NCI-H345 treated with DMSO at 0.1 percent for 48 hours (cell line): Measurements from ENCODE around the gene ARID4A.
"Not testable (repeated sequence)": the region's sequence is repeated elsewhere in the genome, so short reads cannot be mapped to it uniquely, and the experiment has no call there.

Experiments
- DNase-seq: peaks from one replicate; lab custom pipeline; 2025; ENCODE audit not compliant: unreplicated experiment; lab: John Stamatoyannopoulos, UW

The ARID4A gene

DNA sequence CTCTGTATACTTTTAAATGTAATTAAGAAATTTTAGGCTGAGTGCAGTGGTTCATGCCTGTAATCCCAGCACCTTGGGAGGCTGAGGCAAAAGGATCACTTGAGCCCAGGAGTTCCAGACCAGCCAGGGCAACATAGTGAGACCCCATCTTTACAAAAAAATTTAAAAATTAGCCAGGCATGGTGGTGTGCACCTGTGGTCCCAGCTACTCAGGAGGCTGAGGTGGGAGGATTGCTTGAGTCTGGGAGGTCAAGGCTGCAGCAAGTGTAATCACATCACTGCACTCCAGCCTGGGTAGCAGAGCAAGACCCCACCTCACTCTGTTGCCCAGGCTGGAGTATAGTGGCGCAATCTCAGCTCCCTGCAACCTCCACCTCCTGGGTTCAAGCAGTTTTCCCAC, 63.9 kb downstream of the ARID4A start:
- not testable (repeated sequence) for DNase-seq

DNA sequence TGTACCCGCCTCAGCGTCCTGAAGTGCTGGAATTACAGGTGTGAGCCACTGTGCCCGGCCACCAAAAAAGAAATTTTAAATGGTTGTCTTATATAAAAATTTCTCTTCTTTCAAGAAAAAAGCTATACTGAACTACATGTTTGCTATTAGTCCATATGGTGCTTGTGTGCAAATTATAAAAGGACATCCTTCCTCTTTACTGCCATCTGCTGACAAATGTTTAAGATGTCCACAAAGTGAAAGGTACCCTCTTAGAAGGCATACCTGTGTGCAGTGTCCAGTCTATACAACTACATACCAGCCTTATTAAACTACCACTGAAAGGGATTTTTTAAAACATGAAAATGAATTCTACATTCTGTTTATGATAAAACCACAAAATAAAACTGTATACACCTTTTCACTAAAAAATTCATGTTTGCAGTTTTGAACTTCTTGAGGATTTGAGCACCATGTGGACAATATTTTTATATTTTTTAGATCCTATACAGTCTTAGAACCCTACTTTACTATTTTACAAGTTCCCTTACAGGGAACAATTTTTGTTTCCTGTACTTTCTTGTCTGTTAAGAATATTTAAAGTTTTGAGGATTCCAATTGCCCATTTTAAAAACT, 64.5 kb downstream of the ARID4A start:
- DNase-seq, result peak; percentile 1

DNA sequence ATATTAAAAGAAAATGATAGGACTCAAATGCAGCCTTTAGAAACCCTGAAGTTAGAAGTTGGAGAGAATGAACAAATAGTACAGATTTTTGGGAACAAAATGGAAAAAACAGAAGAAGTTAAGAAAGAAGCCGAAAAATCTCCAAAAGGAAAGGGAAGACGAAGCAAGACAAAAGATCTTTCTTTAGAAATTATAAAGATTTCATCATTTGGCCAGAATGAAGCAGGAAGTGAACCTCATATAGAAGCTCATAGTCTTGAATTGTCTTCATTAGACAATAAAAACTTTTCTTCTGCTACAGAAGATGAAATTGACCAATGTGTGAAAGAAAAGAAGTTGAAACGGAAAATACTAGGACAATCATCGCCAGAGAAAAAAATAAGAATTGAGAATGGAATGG, 66.0 kb downstream of the ARID4A start:
- DNase-seq, result no peak

DNA sequence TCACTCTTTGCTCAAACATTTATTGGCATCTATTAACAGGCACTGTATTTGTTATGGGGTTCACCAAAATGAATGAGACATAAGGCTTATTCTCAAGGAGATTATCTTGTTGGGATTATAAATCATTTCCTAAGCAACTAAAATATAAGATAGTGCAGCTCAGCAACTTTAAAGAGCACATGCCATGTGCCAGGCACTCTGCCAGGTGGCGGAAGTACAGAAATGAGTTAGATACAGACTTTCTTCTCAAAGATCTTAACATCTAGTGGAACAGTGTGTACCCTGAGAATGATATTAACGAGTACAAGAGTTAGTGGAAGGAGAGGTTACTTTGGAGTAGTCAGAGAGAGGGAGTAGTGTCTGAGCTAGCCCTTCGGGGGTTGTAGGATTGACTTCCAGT, 68.9 kb downstream of the ARID4A start:
- DNase-seq, result no peak

DNA sequence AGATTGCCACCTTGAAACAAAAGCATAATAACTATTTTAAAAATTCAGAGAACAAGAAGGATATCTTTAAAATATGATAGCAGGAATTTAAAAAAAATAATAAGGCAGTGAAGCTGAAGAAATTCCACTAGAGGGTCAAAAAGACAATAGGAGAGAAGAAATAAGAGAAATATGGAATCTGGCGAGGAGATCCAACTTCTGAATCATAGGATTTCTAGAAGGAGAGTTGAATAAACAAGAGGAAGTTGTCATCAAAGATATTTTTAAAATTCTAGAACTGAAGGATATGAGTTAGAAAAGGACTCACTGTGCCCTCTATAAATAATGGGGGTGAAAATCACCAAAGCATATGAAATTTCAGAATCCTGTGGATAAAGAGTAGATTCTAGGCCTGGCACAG, 70.6 kb downstream of the ARID4A start:
- DNase-seq, result no peak

DNA sequence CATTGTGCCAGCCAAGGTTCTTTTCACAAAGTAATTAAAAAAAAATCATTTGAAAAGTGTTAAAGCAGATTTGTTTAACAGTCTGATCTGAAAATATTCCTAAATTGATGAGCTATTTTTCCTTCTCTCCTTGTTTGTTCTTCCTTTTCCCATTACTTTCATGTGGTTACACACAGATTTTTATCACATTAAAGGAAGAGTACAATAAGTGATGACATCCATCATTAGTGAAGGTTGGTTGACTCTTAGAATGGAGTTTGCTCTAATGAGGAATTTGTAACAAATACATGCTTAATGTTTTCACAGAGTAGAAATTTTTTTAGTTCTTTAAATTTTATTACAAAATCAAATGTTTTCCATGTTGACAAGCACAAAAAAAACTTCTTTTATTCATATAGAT, 78.4 kb downstream of the ARID4A start:
- no peak for DNase-seq

DNA sequence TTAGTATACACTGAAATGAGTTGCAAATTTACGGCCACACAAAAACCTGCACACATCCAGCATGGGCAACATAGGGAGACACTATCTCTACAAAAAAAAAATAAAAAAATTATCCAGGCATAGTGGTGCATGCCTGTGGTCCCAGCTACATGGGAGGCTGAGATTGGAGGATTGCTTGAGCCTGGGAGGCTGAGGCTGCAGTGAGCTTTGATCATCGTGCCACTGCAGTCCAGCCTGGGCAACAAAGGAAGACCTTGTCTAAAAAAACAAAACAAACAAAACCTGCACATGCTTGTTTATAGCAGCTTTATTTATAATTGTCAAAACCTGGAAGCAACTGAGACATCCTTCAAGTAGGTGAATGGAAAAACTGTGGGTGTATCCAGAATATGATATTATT, 92.5 kb downstream of the ARID4A start:
- DNase-seq, result no peak

DNA sequence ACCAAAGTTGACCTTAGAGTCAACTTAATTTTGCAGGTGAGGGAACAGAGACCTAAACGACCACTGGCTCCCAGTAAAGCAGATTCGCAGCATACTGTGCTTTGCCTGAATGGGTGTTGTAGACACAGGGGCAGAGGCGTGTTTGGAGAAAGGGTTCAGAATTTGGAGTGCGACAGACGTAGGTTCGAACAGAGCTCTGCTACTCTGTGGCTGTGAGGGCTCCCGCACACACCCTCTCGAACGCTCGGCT, 97.1 kb downstream of the ARID4A start:
- no peak for DNase-seq

DNA sequence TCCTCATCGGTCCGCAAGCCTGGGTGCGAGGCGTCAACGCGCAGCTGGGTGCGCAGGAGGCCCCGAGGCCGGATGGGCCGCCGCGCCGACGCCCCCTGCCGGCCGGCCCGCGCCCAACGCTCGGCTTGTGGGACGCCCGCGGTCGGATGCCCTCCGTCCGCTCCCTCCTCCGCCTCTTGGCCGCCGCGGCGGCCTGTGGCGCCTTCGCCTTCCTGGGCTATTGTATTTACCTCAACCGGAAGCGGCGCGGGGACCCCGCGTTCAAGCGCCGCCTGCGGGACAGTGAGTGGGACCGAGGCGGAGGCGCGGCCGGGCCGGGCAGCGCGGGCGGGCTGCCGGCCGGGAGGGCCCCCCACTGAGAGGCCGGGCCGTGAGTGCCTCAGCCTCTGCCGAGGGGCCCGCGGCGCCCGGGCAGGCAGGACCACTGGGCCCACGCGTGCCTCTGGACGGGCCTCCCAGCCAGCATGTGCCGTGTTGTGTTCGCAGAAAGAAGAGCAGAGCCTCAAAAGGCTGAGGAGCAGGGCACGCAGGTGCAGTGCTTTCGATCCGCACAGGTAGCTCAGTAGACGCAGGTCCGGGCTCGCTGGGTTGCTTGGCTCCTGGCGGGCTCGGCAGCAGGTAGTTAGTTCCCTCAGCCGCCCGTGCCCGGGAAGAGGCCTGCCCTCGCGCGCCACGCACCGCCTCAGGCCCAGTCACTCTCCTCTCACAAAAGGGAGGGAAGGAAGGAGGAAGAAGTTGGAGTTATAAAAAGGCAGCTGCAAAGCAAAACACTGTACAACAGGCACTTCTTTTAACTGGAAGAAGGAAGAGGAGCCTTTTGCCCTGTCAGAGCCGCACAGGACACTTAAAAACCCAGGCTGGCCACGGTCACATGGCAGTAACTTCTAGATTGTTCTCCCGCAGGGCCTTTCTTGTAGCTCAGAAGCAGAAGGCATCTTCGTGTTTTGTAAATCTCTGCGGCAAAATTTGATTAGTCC, 97.7 kb downstream of the ARID4A start, which contains the start of gene TOMM20L:
Gene TOMM20L (plus strand): TSS at position 119 of the 977 bp plus-strand sequence. CDS start 28 bp downstream, at position 147.
- peak; percentile 67 for DNase-seq

DNA sequence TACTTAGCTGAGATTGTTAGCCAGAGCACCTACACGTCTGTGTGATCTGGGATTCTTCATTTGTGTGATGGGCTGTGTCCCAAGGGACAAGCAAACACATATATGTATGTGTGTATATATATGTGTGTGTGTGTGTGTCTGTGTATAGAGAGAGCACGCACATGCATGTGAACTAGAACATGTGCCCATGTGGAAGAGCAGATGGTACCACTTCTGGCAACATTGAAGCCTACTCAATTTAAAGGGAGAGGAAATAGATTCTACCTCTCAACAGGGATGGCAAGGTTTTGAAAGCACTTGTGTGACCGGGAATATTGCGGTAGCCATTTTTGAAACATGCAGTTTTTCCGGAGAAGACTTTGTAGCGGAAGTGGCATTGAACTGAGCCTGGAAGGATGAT, 98.8 kb downstream of the ARID4A start:
- DNase-seq, result no peak

DNA sequence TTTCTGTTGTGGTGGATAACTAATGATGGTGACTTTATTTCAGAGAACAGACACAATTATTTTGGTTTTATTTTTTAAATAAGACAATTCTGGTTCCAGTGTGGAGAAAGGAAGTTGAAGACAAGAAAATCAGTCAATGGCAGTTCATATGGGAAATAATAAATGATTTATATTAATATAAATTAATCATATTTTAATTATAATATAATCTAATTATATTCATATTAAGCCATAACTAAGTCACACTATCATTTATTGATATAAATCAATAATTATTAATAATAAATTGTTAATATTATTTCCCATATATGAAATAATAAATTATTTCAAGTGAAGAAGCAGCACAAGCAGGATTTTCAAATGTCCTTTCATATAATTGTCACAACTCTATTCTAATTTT, 100.1 kb downstream of the ARID4A start:
- no peak for DNase-seq

DNA sequence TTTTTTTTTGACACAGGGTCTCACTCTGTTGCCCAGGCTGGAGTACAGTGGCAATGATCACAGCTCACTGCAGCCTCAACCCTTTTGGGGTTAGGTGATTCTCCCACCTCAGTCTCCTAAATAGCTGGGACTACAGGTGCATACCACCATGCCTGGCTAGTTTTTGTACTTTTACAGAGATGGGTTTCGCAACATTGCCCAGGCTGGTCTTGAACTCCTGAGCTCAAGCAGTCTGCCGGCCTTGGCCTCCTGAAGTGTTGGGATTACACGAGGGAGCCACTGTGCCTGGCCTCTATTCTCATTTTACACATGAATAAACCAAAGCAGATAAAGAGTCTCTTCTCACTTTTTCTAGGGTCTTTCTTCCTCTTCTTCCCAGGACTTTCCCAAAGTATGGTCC, 100.5 kb downstream of the ARID4A start:
- DNase-seq, result no peak

DNA sequence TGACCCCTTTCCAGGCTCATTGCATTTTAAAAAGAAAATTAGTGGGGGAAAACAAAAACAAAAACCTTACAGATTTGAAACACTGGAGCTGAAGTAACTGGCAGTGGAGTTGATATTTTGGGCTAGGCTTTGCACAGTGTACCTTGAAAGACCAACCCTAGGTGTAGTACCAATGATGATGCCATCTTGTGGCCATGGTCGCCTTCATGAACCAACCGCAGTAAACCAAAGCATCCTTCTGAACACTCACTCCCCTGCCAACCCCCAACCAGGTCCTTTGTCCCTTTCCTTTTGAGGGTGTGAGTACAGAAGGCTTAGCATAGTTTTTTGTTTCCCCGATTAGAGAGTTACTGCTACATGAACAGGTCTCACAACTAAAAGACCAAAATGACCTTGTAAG, 103.2 kb downstream of the ARID4A start:
- DNase-seq, result no peak

DNA sequence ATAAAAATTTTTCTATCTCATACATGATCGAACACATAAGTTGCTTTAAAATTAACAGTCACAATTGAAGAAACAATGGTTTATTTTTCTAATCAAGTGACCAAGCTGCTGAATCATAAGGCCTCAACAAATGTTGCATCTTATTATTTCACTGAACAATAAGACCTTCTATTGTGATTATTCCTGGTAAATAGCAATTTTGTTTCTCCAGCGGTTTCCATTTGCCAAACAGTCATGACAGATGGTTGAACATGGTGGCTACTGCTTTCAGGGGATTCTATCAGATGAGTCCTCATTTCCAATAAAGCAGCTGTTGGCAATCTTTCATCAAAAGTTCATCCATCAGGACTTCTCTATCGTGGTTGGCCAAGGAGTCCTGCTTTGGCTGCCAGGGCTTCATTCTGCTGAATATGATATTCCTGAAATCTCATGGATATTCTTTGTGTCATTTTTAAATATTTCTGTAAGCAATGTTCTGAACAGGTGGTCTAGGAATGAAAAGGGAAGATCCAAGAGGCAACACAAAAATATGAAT, 110.4 kb downstream of the ARID4A start:
- no peak for DNase-seq

DNA sequence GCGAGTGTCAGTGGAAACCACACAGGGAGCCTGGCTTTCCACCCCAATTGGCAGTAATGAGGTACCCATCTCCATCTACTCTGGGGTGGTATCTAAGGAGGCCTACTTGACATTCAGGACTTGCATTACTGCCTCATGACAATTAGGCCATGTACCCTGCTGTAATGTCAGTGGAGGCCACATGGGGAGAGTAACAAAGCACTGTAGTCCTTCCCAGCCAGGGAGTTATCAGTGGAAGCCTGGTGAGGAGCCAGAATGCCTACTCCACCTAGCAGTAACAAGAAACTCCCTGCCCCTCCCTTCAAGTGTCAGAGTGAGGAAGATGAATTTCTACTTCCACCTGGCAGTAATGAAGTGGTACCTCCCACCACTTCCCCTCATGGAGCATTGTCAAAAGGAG, 116.5 kb downstream of the ARID4A start:
- no peak for DNase-seq

DNA sequence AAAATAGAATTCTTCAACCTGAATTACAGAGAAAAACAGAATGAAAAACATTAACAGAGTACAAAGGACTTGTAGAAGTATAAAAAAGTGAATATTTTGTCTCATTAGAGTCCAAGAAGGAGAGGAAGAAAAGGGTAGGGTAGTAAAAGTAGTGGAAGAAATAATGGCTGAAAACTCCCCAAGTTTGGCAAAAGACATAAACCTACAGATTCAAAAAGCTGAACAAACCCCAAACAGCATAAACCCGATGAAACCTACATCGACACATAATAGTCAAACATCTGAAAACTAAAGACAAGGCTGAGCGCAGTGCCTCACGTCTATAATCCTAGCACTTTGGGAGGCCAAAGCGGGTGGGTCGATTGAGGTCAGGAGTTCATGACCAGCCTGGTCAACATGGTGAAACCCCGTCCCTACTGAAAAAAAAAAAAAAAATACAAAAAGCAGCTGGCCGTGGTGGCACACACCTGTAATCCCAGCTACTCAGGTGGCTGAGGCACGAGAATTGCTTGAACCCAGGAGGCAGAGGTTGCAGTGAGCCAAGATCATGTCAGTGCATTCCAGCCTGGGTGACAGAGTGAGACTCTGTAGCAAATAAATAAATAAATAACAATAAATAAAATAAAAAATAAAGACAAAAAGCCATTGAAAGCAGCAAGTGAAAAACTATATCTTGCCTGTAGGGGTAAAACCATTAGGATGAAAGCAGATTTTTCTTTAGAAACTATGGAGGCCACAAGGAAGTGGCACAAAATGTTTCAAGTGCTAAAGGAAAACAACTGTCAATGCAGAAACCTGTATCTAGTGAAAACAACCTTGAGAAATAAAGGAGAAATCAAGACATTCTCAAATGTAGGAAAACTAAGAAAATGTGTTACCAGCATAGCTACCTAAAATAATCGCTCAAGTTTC, 117.5 kb downstream of the ARID4A start:
- DNase-seq, result no peak

DNA sequence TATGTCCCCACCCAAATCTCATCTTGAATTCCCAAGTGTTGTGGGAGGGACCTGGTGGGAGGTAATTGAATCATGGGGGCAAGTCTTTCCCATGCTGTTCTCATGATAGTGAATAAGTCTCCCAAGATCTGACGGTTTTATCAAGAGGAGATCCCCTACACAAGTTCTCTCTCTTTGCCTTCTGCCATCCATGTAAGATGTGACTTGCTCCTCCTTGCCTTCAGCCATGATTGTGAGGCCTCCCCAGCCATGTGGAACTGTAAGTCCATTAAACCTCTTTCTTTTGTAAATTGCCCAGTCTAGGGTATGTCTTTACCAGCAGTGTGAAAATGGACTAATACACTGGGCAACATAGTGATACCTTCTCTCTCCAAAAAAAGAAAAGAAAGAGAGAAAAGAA, 118.6 kb downstream of the ARID4A start:
- not testable (repeated sequence) for DNase-seq
